Lower lobe of right lung (tissue), 2 donors: ENCODE data around the gene PANK4. TPM values are rescaled to one million over a fixed set of nuclear protein-coding genes. Genes with fewer than 3 reads are reported as not detected.

Source experiments
- ATAC-seq, 2 donors: fragments of 200-7000 bp; cut with Tn5 transposase; one replicate each; pipeline ENCODE4 v1.9.1; 2020 to 2022; ENCODE audit warnings: mild to moderate bottlenecking in 2 of 2, moderate library complexity in 2 of 2
- DNase-seq: peaks from one replicate; pipeline ENCODE4 v3.0.0-alpha.2; 2020
- H3K27ac ChIP-seq: fragments of 200-600 bp; one replicate; pipeline ENCODE4 v1.8.0; 2022
- H3K27me3 ChIP-seq: fragments of 200-600 bp; one replicate; pipeline ENCODE4 v1.8.0; 2022; ENCODE audit warnings: low read depth
- H3K36me3 ChIP-seq: fragments of 200-600 bp; one replicate; pipeline ENCODE4 v1.8.0; 2022; ENCODE audit warnings: mild to moderate bottlenecking
- H3K4me1 ChIP-seq: fragments of 200-600 bp; one replicate; pipeline ENCODE4 v1.8.0; 2022
- H3K4me3 ChIP-seq: fragments of 200-600 bp; one replicate; pipeline ENCODE4 v1.8.0; 2022; ENCODE audit warnings: mild to moderate bottlenecking
- H3K9me3 ChIP-seq: fragments of 200-600 bp; one replicate; pipeline ENCODE4 v1.8.0; 2022
- intact Hi-C: fragments of 100-400 bp; cut with DNase I; formaldehyde crosslinking; loops from one replicate; pipeline ENCODE4 v1.11.0; 2022
- total RNA-seq: library from RNA; stranded (reverse); fragmentation: NEBNext Ultra II Directional; extraction: Animal tissue kit (Norgen Biotek cat#: 25700); gene quantifications from one replicate; pipeline ENCODE4 v1.2.1, GENCODE V29; 2021
- TF ChIP-seq, protein P1 (sequence below): fragments of 200-600 bp; IDR thresholded peaks from one replicate; pipeline ENCODE4 v1.8.0; 2022; ENCODE audit warnings: antibody characterized with exemption, mild to moderate bottlenecking
- donor health status: DM: no; HTN: yes; CAD: no; lungs with severe emphysema.

PANK4 gene
- total RNA-seq, 1 donor from 2014 or later = 39.2 TPM

DNA sequence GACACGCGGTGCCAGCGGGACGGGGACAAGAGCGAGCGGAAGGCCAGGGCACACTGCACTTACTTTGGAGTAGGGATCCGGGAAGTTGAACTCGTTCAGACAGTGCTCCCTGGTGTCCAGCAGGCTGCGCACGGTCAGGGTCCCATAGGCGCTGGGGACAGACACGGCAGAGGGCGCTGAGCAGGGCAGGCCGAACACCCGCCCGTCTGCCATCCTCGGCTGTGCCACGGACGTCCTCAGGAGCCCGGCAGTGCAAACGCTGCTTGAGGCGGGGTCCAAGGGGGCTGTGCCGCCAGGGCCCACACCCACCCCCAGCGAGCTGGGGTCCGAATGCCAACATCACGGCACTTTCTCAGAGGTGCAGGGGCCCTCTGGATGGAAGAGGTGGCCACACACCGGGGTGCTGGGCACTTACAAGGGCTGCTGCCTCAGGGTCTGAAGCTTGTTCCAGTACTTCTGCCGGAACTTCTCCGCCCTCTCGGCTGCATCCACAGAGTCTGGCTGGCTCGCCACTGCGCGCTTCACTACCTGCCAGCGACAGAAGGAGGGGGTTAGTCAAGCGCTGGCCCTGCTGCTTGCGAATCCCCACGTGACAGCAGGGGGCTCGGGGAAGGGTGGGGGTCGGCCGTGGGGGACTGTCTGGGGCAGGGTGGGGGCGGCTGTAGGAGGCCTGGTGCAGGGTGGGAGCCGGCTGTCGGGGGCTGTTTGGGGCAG is 12.3 kb downstream of the PANK4 start:
- DNase-seq (no peak), ATAC-seq (no peak)
- no peaks in the 10 kb centered on the region for H3K27me3 ChIP-seq
- no peaks in the 10 kb centered on the region for H3K9me3 ChIP-seq
- no peaks in the 10 kb centered on the region for H3K4me1 ChIP-seq
- intact Hi-C loops = no loop called here
- peaks cover 97% of the 10 kb centered on the region for H3K36me3 ChIP-seq
- H3K27ac ChIP-seq = no peak overlapping the region
- TF ChIP-seq, protein P1, sequence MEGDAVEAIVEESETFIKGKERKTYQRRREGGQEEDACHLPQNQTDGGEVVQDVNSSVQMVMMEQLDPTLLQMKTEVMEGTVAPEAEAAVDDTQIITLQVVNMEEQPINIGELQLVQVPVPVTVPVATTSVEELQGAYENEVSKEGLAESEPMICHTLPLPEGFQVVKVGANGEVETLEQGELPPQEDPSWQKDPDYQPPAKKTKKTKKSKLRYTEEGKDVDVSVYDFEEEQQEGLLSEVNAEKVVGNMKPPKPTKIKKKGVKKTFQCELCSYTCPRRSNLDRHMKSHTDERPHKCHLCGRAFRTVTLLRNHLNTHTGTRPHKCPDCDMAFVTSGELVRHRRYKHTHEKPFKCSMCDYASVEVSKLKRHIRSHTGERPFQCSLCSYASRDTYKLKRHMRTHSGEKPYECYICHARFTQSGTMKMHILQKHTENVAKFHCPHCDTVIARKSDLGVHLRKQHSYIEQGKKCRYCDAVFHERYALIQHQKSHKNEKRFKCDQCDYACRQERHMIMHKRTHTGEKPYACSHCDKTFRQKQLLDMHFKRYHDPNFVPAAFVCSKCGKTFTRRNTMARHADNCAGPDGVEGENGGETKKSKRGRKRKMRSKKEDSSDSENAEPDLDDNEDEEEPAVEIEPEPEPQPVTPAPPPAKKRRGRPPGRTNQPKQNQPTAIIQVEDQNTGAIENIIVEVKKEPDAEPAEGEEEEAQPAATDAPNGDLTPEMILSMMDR = no peak
- H3K4me3 ChIP-seq = no peak overlapping the region

DNA sequence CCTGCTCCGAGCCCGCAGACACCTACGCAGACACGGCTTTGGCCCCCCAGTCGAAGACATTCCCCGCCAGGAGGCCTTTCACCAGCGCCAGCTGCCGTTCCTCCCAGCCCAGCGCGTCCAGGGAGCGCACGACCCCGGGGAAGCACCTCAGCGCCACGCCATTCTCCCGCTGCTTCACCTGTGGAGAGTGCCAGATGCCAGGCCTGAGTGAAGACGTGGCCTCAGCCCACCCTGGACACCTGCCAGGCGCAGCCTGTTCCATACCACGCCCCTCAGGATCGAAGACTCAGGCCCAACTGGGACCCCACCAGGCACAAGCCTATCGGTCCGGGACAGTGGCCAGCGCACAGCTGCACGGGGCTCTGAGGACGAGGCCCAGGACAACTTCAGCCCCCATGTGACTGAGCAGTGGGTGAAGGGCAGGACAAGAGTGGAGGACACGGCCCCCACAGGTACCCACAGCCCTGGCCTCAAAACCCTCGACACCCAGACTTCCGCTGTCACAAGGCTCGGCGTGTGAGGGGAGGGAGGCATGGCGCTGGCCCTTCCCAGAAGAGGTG is 13.5 kb downstream of the PANK4 start:
- TF ChIP-seq, protein P1 = no peak
- H3K27me3 ChIP-seq = no peaks in the 10 kb centered on the region
- DNase-seq (no peak), ATAC-seq (no peak)
- no peak overlapping the region for H3K4me3 ChIP-seq
- intact Hi-C loops = no loop called here
- peaks cover 97% of the 10 kb centered on the region for H3K36me3 ChIP-seq
- H3K9me3 ChIP-seq = no peaks in the 10 kb centered on the region
- H3K4me1 ChIP-seq = no peaks in the 10 kb centered on the region
- H3K27ac ChIP-seq = no peak overlapping the region

DNA sequence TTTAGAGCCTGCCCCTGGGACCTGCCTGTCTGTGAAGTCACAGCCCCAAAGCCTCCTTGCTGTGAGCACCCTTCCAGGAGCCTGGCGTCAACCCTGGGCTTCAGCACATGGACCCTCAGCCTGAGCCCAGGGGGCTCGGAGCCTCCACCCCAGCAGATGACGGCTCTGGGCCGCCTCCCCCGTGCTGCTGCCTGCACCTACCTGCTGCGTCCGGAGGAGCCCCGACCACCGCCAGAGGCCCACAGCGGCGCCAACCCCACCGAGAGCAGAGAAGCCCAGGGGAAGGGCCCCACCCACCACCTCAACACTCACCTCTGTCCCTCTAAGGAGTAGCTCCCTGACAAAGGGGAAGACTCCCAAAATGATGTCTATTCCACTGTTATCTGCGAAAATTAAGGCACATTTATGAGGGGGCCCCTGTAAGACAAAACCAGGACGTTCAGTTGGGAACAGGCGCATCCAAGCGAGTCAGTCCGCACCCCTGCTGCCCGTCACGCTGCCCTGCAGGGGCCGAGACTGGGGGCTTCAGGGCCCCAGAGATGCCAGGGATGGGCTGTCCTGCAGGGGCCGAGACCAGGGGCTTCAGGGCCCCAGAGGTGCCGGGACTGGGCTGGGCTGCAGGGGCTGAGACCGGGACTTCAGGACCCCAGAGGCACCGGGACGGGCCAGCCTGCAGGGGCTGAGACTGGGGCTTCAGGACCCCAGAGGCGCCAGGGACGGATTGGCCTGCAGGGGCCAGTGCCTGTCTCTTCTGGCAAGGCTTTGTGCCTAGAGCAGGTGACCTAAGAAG is 15.8 kb downstream of the PANK4 start:
- TF ChIP-seq, protein P1 = no peak
- intact Hi-C loops = no loop called here
- no peak overlapping the region for H3K4me3 ChIP-seq
- ATAC-seq = no peak
- H3K9me3 ChIP-seq = no peaks in the 10 kb centered on the region
- no peak for DNase-seq
- peaks cover 78% of the 10 kb centered on the region for H3K36me3 ChIP-seq
- H3K4me1 ChIP-seq = peaks cover 7% of the 10 kb centered on the region
- H3K27ac ChIP-seq = no peak overlapping the region
- H3K27me3 ChIP-seq = no peaks in the 10 kb centered on the region

DNA sequence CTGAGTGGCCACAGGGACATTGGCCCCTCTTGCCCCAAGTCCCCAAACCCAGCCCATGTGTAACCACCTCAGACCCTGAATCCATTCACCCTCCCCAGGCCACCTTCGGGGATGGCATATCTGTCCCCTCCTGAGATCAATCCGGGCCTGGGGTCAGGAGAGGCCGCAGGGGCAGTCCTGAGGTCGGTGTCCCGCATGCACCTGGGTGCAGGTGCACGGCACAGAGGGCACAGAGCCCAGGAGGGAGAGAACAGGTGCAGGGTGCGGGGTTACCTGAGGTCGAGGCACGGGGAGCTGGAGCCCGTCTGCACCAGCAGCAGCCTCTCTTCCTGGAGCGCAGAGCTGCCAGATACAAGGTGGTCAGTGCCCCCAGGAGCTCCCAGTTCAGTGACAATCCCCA is 16.8 kb downstream of the PANK4 start:
- Histone ChIP-seq H3K4me3 (no peak overlapping the region), H3K27ac (no peak overlapping the region), H3K36me3 (peaks cover 69% of the 10 kb centered on the region), H3K9me3 (no peaks in the 10 kb centered on the region), H3K27me3 (peaks cover 5% of the 10 kb centered on the region), H3K4me1 (peaks cover 7% of the 10 kb centered on the region)
- ATAC-seq (no peak), DNase-seq (no peak)
- TF ChIP-seq, protein P1 = no peak
- intact Hi-C loops = no loop called here

DNA sequence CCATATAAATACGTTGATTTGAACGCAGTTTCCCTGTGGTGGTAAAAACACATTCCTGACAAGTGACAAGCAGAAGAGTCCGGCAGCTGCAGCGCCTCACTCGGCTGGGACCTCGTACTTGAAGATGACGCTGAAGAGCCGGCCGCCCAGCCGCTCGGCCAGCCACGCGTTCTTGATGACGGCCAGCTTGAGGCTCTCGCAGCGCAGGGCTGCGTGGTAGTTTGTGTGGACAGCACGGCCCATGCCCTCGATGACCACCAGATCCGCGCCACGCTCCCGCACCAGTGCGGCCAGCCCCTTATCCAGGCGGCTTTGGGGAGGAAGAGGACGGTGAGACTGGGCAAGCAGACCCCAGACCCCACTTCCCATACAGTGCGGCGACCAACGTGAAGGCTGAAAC is 17.6 kb downstream of the PANK4 start:
- no peaks in the 10 kb centered on the region for H3K9me3 ChIP-seq
- DNase-seq (no peak), ATAC-seq (no peak)
- H3K27ac ChIP-seq = no peak overlapping the region
- peaks cover 7% of the 10 kb centered on the region for H3K4me1 ChIP-seq
- peaks cover 12% of the 10 kb centered on the region for H3K27me3 ChIP-seq
- TF ChIP-seq, protein P1 = no peak
- peaks cover 62% of the 10 kb centered on the region for H3K36me3 ChIP-seq
- H3K4me3 ChIP-seq = no peak overlapping the region
- intact Hi-C loops = no loop called here
